H1 (cell line): Measurements from ENCODE around the gene FASTK. TPM values are rescaled to one million over a fixed set of nuclear protein-coding genes. Genes with fewer than 3 reads are reported as not detected.

Experiments
- CTCF ChIA-PET: fragments of 300-600 bp; sonication (Branson Sonifier 250); formaldehyde crosslinking; loops from one replicate; lab custom pipeline; 2021; ENCODE audit not compliant: partially characterized antibody; lab: Charles Lee
- POLR2A ChIA-PET: fragments of 300-600 bp; sonication (Branson Sonifier 250); formaldehyde crosslinking; loops from one replicate; lab custom pipeline; 2021; ENCODE audit warnings: inconsistent platforms; ENCODE audit not compliant: partially characterized antibody; lab: Charles Lee
- DNase-seq, 2 experiments: peaks; one replicate each; pipeline versions ENCODE4 v3.0.0 to v3.0.0-alpha.2; 2010 to 2022; ENCODE audit warnings: low spot score in 2 of 2, low read depth in 1 of 2, mixed read lengths in 1 of 2
- FAIRE-seq: peaks from 2 replicates; lab custom pipeline; 2011; peaks lifted over from hg19 to GRCh38; lab: Jason Lieb, UNC
- H2AFZ ChIP-seq: 2 replicates; pipeline ENCODE4 v1.8.1; 2012; ENCODE audit warnings: low read length, inconsistent platforms
- H2AK5ac ChIP-seq: 2 replicates; pipeline ENCODE4 v1.6.1; 2013; ENCODE audit warnings: low read depth, low read length
- H2BK120ac ChIP-seq: replicated peaks from 2 replicates; pipeline ENCODE3; 2013; ENCODE audit warnings: low read depth, low read length, inconsistent platforms
- H2BK12ac ChIP-seq: 2 replicates; pipeline ENCODE4 v1.6.1; 2013; ENCODE audit warnings: low read depth, low read length
- H2BK15ac ChIP-seq: 2 replicates; pipeline ENCODE4 v1.6.1; 2013; ENCODE audit warnings: low read length
- H2BK20ac ChIP-seq: 2 replicates; pipeline ENCODE4 v1.6.1; 2013; ENCODE audit warnings: low read length
- H2BK5ac ChIP-seq: 2 replicates; pipeline ENCODE4 v1.6.1; 2013; ENCODE audit warnings: low read depth, low read length
- H3K14ac ChIP-seq: 2 replicates; pipeline ENCODE4 v1.6.1; 2013; ENCODE audit warnings: inconsistent platforms; ENCODE audit not compliant: insufficient read length
- H3K18ac ChIP-seq: 2 replicates; pipeline ENCODE4 v1.6.1; 2013; ENCODE audit warnings: low read length; ENCODE audit errors: extremely low read depth
- H3K23ac ChIP-seq: 2 replicates; pipeline ENCODE4 v1.6.1; 2013; ENCODE audit warnings: inconsistent platforms; ENCODE audit not compliant: insufficient read length
- H3K23me2 ChIP-seq: 2 replicates; pipeline ENCODE4 v1.6.1; 2013; ENCODE audit warnings: low read depth, low read length
- H3K27ac ChIP-seq: 2 replicates; pipeline ENCODE4 v1.6.1; 2011; ENCODE audit warnings: low read depth, low read length, inconsistent platforms
- H3K27me3 ChIP-seq, 4 experiments: replicated peaks in 1 of 4; 1 replicate in 1 of 4; 2 replicates in 3 of 4; pipeline versions ENCODE4 v1.6.1 to v1.8.1; 2011 to 2013; ENCODE audit warnings: low read length in 3 of 4, mild to moderate bottlenecking in 3 of 4, inconsistent platforms in 2 of 4, mixed read lengths in 2 of 4, moderate library complexity in 1 of 4; ENCODE audit not compliant: control insufficient read depth in 3 of 4, insufficient read depth in 3 of 4; ENCODE audit errors: extremely low read depth in 1 of 4
- H3K36me3 ChIP-seq, 4 experiments: 2 replicates each; pipeline versions ENCODE4 v1.6.1 to v1.8.1; 2011 to 2013; ENCODE audit warnings: mild to moderate bottlenecking in 4 of 4, low read length in 3 of 4, moderate library complexity in 2 of 4, control low read depth in 1 of 4, inconsistent platforms in 1 of 4; ENCODE audit not compliant: insufficient read depth in 4 of 4, control insufficient read depth in 2 of 4
- H3K4ac ChIP-seq: replicated peaks from 2 replicates; pipeline ENCODE3; 2013; ENCODE audit warnings: low read length, low read depth, mixed read lengths, inconsistent platforms; ENCODE audit not compliant: insufficient read length
- H3K4me1 ChIP-seq, 4 experiments: replicated peaks in 1 of 4; 1 replicate in 1 of 4; 2 replicates in 3 of 4; pipeline versions ENCODE4 v1.6.1 to v1.8.1; 2011 to 2013; ENCODE audit warnings: low read length in 3 of 4, inconsistent platforms in 2 of 4, mixed read lengths in 1 of 4; ENCODE audit not compliant: insufficient read depth in 4 of 4, control insufficient read depth in 3 of 4
- H3K4me2 ChIP-seq, 2 experiments: 2 replicates each; pipeline versions ENCODE4 v1.6.1 to v1.8.1; 2011 to 2013; ENCODE audit warnings: low read depth in 2 of 2, low read length in 2 of 2, control low read depth in 1 of 2, inconsistent platforms in 1 of 2, mild to moderate bottlenecking in 1 of 2; ENCODE audit not compliant: insufficient read depth in 1 of 2
- H3K4me3 ChIP-seq, 4 experiments: fragments of 200-600, 300-600 bp in 1 of 4; sonication (generic), shearing (Covaris generic), sonication (Bioruptor Twin) in 1 of 4; 2 replicates each; pipeline versions ENCODE4 v1.5.1 to v1.8.1; 2011 to 2016; ENCODE audit warnings: low read length in 4 of 4, low read depth in 3 of 4, control low read depth in 2 of 4, inconsistent platforms in 2 of 4, mild to moderate bottlenecking in 2 of 4, mixed read lengths in 1 of 4, moderate library complexity in 1 of 4; ENCODE audit not compliant: insufficient read depth in 2 of 4; ENCODE audit errors: extremely low read depth in 1 of 4
- H3K56ac ChIP-seq: replicated peaks from 2 replicates; pipeline ENCODE3; 2013; ENCODE audit warnings: low read depth, mild to moderate bottlenecking, mixed read lengths, low read length, inconsistent platforms; ENCODE audit not compliant: insufficient read length
- H3K79me1 ChIP-seq: 2 replicates; pipeline ENCODE4 v1.6.1; 2013; ENCODE audit warnings: low read depth, low read length, control low read depth
- H3K79me2 ChIP-seq, 2 experiments: 2 replicates each; pipeline versions ENCODE4 v1.6.1 to v1.8.1; 2012 to 2013; ENCODE audit warnings: low read length in 2 of 2, mild to moderate bottlenecking in 2 of 2, inconsistent platforms in 1 of 2; ENCODE audit not compliant: insufficient read depth in 2 of 2, control insufficient read depth in 1 of 2
- H3K9ac ChIP-seq, 4 experiments: replicated peaks in 1 of 4; 1 replicate in 1 of 4; 2 replicates in 3 of 4; pipeline versions ENCODE4 v1.6.1 to v1.8.1; 2011 to 2013; ENCODE audit warnings: low read depth in 3 of 4, low read length in 3 of 4, control low read depth in 2 of 4, mild to moderate bottlenecking in 2 of 4, moderate library complexity in 2 of 4, inconsistent platforms in 1 of 4; ENCODE audit errors: extremely low read depth in 1 of 4
- H3K9me3 ChIP-seq, 2 experiments: 2 replicates each; pipeline versions ENCODE4 v1.6.1 to v1.8.1; 2012 to 2013; ENCODE audit warnings: mild to moderate bottlenecking in 2 of 2, moderate library complexity in 2 of 2, control low read depth in 1 of 2, inconsistent platforms in 1 of 2, low read depth in 1 of 2, low read length in 1 of 2, mixed read lengths in 1 of 2; ENCODE audit not compliant: insufficient read depth in 2 of 2
- H4K20me1 ChIP-seq, 2 experiments: replicated peaks in 1 of 2; 2 replicates each; pipeline versions ENCODE3 to v1.8.1; 2011 to 2013; ENCODE audit warnings: inconsistent platforms in 2 of 2, low read length in 2 of 2, mild to moderate bottlenecking in 1 of 2; ENCODE audit not compliant: insufficient read depth in 2 of 2, control insufficient read depth in 1 of 2
- H4K5ac ChIP-seq: 2 replicates; pipeline ENCODE4 v1.6.1; 2013; ENCODE audit warnings: low read length, low read depth, mixed read lengths, inconsistent platforms; ENCODE audit not compliant: insufficient read length
- H4K8ac ChIP-seq: 2 replicates; pipeline ENCODE4 v1.8.0; 2013; ENCODE audit warnings: mild to moderate bottlenecking, moderate library complexity, low read length, inconsistent platforms; ENCODE audit not compliant: insufficient read depth; ENCODE audit errors: extremely low read depth
- H4K91ac ChIP-seq: replicated peaks from 2 replicates; pipeline ENCODE3; 2013; ENCODE audit warnings: low read length, mixed read lengths, inconsistent platforms; ENCODE audit not compliant: insufficient read length
- BCL11A ChIP-seq, 2 experiments: IDR thresholded peaks; one replicate each; pipeline ENCODE4 v1.6.1; 2011; ENCODE audit warnings: low read depth in 2 of 2, low read length in 2 of 2, mild to moderate bottlenecking in 2 of 2
- CBX8 ChIP-seq: fragments of 300-800, 300-1000 bp; sonication (generic); IDR thresholded peaks from 2 replicates; pipeline ENCODE4 v1.7.1; 2016; ENCODE audit warnings: low read depth, low read length, borderline replicate concordance
- E2F6 ChIP-seq: IDR thresholded peaks from 2 replicates; pipeline ENCODE4 v1.6.1; 2012; ENCODE audit warnings: inconsistent platforms
- SIN3A ChIP-seq, 2 experiments: IDR thresholded peaks in 1 of 2; conservative IDR thresholded peaks in 1 of 2; 2 replicates each; pipeline ENCODE4 v1.6.1; 2011 to 2012; ENCODE audit warnings: low read length in 2 of 2, improper control_type of control experiment in 1 of 2, low read depth in 1 of 2, mild to moderate bottlenecking in 1 of 2
- WGBS, 2 experiments: shearing (Covaris generic) in 1 of 2; methylation state at CpG; one replicate each; pipeline versions ENCODE4 v1.1.6 to v1.1.7; 2013 to 2015; ENCODE audit warnings: low lambda C conversion rate in 2 of 2, mixed read lengths in 2 of 2, inconsistent platforms in 1 of 2, low coverage in 1 of 2, missing lambda C conversion rate in 1 of 2; ENCODE audit not compliant: insufficient replicate concordance in 2 of 2, insufficient coverage in 1 of 2, insufficient read length in 1 of 2; ENCODE audit errors: extremely low coverage in 1 of 2, missing lambda C conversion rate in 1 of 2; 5-methylcytosine and 5-hydroxymethylcytosine counted together
- polyA plus RNA-seq, 7 experiments: library from polyadenylated mRNA; depleted of rRNA in 3 of 7; stranded (reverse) in 5 of 7; unstranded in 2 of 7; fragments of >200 nt in 5 of 7; fragments of 200-250 nt in 2 of 7; gene quantifications; 1 replicate in 5 of 7; 2 replicates in 1 of 7; 4 replicates in 1 of 7; pipeline versions ENCODE4 v1.2.1 to v1.2.3, GENCODE V29; 2011 to 2013; ENCODE audit warnings: missing spikeins in 2 of 7, mixed read lengths in 2 of 7
- total RNA-seq: library from RNA; stranded (reverse); fragmentation: NEBNext Ultra II Directional; extraction: Animal tissue kit (Norgen Biotek cat#: 25700); gene quantifications from 2 replicates; pipeline ENCODE4 v1.2.1, GENCODE V29; 2021
- TF ChIP-seq, protein P1 (sequence below), 3 experiments: IDR thresholded peaks; 1 replicate in 2 of 3; 2 replicates in 1 of 3; pipeline versions ENCODE4 v1.5.1 to v1.6.1; 2011; ENCODE audit warnings: low read length in 3 of 3, mild to moderate bottlenecking in 3 of 3, inconsistent platforms in 2 of 3, low read depth in 1 of 3, moderate library complexity in 1 of 3; ENCODE audit not compliant: insufficient read depth in 1 of 3; ENCODE audit errors: control extremely low read depth in 1 of 3

FASTK gene
- total and polyA plus RNA-seq, 2 of the 8 experiments (the other 6 are each of a cell fraction or from before 2014, with no cell fraction given) = 39.4 to 84.0 TPM

- Histone ChIP-seq H3K36me3 (peaks cover 0 to 13% (median 8%) of the 10 kb centered on the region in 4 experiments; a peak in 5 of 8 replicates), H3K56ac (no peak overlapping the region), H3K79me2 (peaks cover 0 to 8% of the 10 kb centered on the region in 2 experiments; a peak in 1 of 4 replicates), H4K8ac (no peak overlapping the region; the same call in 1 of the 2 replicates), H4K20me1 (peaks cover 5 to 13% of the 10 kb centered on the region in 2 experiments), H3K4ac (no peak overlapping the region), H2AK5ac (no peak overlapping the region; the same call in 1 of the 2 replicates), H3K27me3 (peaks cover 0 to 8% (median 4%) of the 10 kb centered on the region in 4 experiments; a peak in 5 of 7 replicates), H3K27ac (no peak overlapping the region), H2BK5ac (peak overlapping the region; percentile 60; the same call in 1 of the 2 replicates), H3K9me3 (no peaks in the 10 kb centered on the region), H3K18ac (peak overlapping the region; percentile 71), H2BK120ac (no peak overlapping the region), H4K91ac (peak overlapping the region; percentile 48), H3K23me2 (peaks cover 33% of the 10 kb centered on the region), H3K9ac (peak overlapping the region in 2 of 4 experiments; percentile 20 to 29; a peak in 3 of 7 replicates), H2BK12ac (peak overlapping the region; percentile 80; the same call in 1 of the 2 replicates), H2BK20ac (no peak overlapping the region), H4K5ac (no peak overlapping the region), H2AFZ (no peak overlapping the region), H3K4me3 (peak overlapping the region; percentile 59 to 91 (median 74)), H2BK15ac (no peak overlapping the region), H3K79me1 (peaks cover 6% of the 10 kb centered on the region; the same call in 1 of the 2 replicates), H3K4me2 (peak overlapping the region; percentile 86 to 99), H3K4me1 (peaks cover 9 to 42% (median 32%) of the 10 kb centered on the region in 4 experiments), H3K14ac (no peak overlapping the region), H3K23ac (no peak overlapping the region)
- FAIRE-seq = no peak
- DNase-seq = no peak
- 10% methylated on average over 19 of the region's 21 CpGs; no CpG with 5 or more reads in 1 of the 2 experiments for WGBS, 2 experiments
- ChIA-PET CTCF (interaction anchor here (0.7 to 9.7 kb wide), 17 partner anchors 14 to 88 kb away, joined by 3 to 88 read pairs (median 4); partner anchors contain the start of gene ABCB8), POLR2A (interaction anchor here (0.7 to 2.0 kb wide), 11 partner anchors 10 to 167 kb away, joined by 3 to 15 read pairs (median 5); partner anchors contain the start of genes ABCB8 and FASTK)
- TF ChIP-seq SIN3A (conservative IDR thresholded peaks at IDR 0.05 in 1 of 2, IDR thresholded peaks at IDR 0.05 in 1 of 2; ENCODE audit: low read depth in 1 of 2, low read length in 2 of 2) = peak in 1 of 2 experiments; percentile 5; a peak in 1 of 4 replicates
- TF ChIP-seq E2F6 = 0 out of 2 replicates have a peak, but pooled peaks have one; percentile 9
- TF ChIP-seq BCL11A (IDR thresholded peaks at IDR 0.05; ENCODE audit: low read depth in 2 of 2, low read length in 2 of 2) = no peak
- TF ChIP-seq CBX8 = no peak
- TF ChIP-seq, protein P1, sequence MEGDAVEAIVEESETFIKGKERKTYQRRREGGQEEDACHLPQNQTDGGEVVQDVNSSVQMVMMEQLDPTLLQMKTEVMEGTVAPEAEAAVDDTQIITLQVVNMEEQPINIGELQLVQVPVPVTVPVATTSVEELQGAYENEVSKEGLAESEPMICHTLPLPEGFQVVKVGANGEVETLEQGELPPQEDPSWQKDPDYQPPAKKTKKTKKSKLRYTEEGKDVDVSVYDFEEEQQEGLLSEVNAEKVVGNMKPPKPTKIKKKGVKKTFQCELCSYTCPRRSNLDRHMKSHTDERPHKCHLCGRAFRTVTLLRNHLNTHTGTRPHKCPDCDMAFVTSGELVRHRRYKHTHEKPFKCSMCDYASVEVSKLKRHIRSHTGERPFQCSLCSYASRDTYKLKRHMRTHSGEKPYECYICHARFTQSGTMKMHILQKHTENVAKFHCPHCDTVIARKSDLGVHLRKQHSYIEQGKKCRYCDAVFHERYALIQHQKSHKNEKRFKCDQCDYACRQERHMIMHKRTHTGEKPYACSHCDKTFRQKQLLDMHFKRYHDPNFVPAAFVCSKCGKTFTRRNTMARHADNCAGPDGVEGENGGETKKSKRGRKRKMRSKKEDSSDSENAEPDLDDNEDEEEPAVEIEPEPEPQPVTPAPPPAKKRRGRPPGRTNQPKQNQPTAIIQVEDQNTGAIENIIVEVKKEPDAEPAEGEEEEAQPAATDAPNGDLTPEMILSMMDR (IDR thresholded peaks at IDR 0.05; ENCODE audit: control extremely low read depth in 1 of 3, insufficient read depth in 1 of 3, low read depth in 1 of 3, low read length in 3 of 3) = peak in 1 of 3 experiments; percentile 6; a peak in 1 of 4 replicates
Observed at GRCh38 chr7:151060416-151061212, 20.0 kb downstream of the FASTK start.
